DND-41 (cell line): ENCODE measurements around the gene KCNA4.

Source experiments
- ATAC-seq: fragments of 200-7000 bp; cut with Tn5 transposase; 3 replicates; pipeline ENCODE4 v1.9.1; 2021; ENCODE audit warnings: low read depth; ENCODE audit not compliant: insufficient read depth
- DNase-seq: peaks from one replicate; pipeline ENCODE4 v3.0.0-alpha.2; 2020
- H2AFZ ChIP-seq: 2 replicates; pipeline ENCODE4 v1.6.0; 2012; ENCODE audit warnings: low read depth, low read length
- H3K27ac ChIP-seq: 2 replicates; pipeline ENCODE4 v1.5.1; 2012; ENCODE audit warnings: low read length, inconsistent platforms
- H3K27me3 ChIP-seq: fragments of 200-600 bp; sonication (generic); 2 replicates; pipeline ENCODE4 v1.6.0; 2012; ENCODE audit warnings: low read length, mild to moderate bottlenecking, inconsistent platforms; ENCODE audit not compliant: insufficient read depth, poor library complexity
- H3K36me3 ChIP-seq: 2 replicates; pipeline ENCODE4 v1.5.1; 2012; ENCODE audit warnings: low read length, inconsistent platforms; ENCODE audit not compliant: insufficient read depth
- H3K4me1 ChIP-seq: 2 replicates; pipeline ENCODE4 v1.5.1; 2012; ENCODE audit warnings: mild to moderate bottlenecking, low read length; ENCODE audit not compliant: insufficient read depth
- H3K4me2 ChIP-seq: 2 replicates; pipeline ENCODE4 v1.6.0; 2012; ENCODE audit warnings: mild to moderate bottlenecking, moderate library complexity, low read length, inconsistent platforms; ENCODE audit not compliant: insufficient read depth
- H3K4me3 ChIP-seq, 2 experiments: fragments of 200-600 bp in 1 of 2; shearing (Covaris generic) in 1 of 2; 2 replicates each; pipeline ENCODE4 v1.5.1; 2012 to 2016; ENCODE audit warnings: inconsistent platforms in 2 of 2, low read length in 2 of 2, mild to moderate bottlenecking in 2 of 2, low read depth in 1 of 2, moderate library complexity in 1 of 2
- H3K79me2 ChIP-seq: 2 replicates; pipeline ENCODE4 v1.6.0; 2012; ENCODE audit warnings: low read length, inconsistent platforms; ENCODE audit not compliant: insufficient read depth
- H3K9ac ChIP-seq: 2 replicates; pipeline ENCODE4 v1.6.0; 2012; ENCODE audit warnings: low read depth, mild to moderate bottlenecking, inconsistent platforms, low read length, moderate library complexity
- H3K9me3 ChIP-seq: 2 replicates; pipeline ENCODE4 v1.5.1; 2012; ENCODE audit warnings: low read length, moderate library complexity, mild to moderate bottlenecking, inconsistent platforms; ENCODE audit not compliant: insufficient read depth, severe bottlenecking
- H4K20me1 ChIP-seq: 2 replicates; pipeline ENCODE4 v1.6.0; 2012; ENCODE audit warnings: low read length; ENCODE audit not compliant: insufficient read depth
- EZH2 ChIP-seq: IDR thresholded peaks from 3 replicates; pipeline ENCODE4 v1.6.1; 2012; ENCODE audit warnings: borderline replicate concordance, low read depth, mild to moderate bottlenecking, moderate library complexity, low read length, inconsistent platforms; ENCODE audit not compliant: severe bottlenecking
- TF ChIP-seq, protein P1 (sequence below): IDR thresholded peaks from 2 replicates; pipeline ENCODE4 v1.5.1; 2012; ENCODE audit warnings: borderline replicate concordance, low read length, moderate library complexity, mild to moderate bottlenecking; ENCODE audit not compliant: poor library complexity, severe bottlenecking; ENCODE audit errors: extremely low read depth

KCNA4 gene

DNA sequence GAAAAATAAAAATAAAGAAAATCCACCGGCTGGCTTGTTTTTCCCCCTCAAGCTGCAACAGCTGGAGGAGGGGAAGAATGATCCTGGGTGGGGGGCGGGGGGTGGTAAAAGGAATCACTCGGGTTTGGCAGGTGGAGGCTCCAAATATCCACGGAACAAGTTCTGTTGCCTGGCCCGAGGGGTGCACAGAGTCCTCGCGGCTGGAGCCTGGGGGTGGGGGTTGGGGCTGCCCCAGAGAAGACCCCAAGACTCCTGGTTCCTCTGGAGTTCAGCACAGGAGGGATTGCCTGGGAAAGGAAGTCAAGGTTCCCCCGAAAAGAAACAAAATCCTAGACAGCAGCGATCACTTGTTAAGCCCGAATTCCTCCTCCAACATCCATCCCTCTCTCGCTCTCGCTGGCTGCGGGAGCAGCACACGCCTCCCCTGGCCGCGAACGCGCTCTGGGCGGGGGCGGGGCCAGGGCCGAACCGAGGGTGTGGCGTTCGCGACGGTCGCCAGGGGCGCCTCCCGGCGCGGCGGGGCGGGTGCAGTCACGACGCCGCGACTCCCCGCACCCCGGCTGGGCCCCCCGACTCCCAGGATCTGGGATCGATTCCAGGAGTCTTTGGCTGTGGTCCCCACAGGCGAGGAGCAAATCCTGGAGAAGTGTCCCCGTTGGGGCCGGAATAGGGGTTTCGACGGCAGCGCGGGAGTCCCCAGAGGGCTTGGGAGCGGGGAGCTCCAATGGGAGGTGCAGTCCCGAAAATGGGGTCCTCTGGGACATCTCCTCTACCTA, at the start of gene KCNA4:
TSS of gene KCNA4 (minus strand) at position 443 of the 776 bp plus-strand sequence. CDS start 4,352 bp downstream, outside the sequence.
- H3K4me3 ChIP-seq = no peak within 1 kb of the TSS

DNA sequence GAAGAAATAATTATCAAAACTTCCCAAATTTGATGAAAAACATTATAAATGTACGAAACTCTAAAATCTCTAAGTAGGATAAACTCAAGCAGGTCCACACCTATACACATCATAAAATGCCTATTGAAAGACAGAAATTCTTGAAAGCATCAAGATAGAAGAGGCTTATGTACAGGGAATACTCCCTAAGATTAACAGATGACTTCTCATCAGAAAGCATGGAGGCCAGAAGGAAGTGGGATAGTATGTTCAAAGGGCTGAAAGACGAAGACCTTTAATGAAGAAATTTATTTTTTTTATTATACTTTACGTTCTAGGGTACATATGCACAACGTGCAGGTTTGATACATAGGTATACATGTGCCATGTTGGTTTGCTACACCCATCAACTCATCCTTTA, 45.3 kb upstream of the KCNA4 start:
- Histone ChIP-seq H3K9ac (no peak overlapping the region), H3K79me2 (no peaks in the 10 kb centered on the region), H3K4me3 (no peak overlapping the region), H3K4me1 (no peaks in the 10 kb centered on the region), H3K9me3 (no peaks in the 10 kb centered on the region), H3K27ac (no peak overlapping the region), H3K27me3 (no peaks in the 10 kb centered on the region), H3K4me2 (no peak overlapping the region), H3K36me3 (no peaks in the 10 kb centered on the region), H2AFZ (no peak overlapping the region), H4K20me1 (no peaks in the 10 kb centered on the region)
- ATAC-seq (no peak), DNase-seq (no peak)
- TF ChIP-seq, protein P1, sequence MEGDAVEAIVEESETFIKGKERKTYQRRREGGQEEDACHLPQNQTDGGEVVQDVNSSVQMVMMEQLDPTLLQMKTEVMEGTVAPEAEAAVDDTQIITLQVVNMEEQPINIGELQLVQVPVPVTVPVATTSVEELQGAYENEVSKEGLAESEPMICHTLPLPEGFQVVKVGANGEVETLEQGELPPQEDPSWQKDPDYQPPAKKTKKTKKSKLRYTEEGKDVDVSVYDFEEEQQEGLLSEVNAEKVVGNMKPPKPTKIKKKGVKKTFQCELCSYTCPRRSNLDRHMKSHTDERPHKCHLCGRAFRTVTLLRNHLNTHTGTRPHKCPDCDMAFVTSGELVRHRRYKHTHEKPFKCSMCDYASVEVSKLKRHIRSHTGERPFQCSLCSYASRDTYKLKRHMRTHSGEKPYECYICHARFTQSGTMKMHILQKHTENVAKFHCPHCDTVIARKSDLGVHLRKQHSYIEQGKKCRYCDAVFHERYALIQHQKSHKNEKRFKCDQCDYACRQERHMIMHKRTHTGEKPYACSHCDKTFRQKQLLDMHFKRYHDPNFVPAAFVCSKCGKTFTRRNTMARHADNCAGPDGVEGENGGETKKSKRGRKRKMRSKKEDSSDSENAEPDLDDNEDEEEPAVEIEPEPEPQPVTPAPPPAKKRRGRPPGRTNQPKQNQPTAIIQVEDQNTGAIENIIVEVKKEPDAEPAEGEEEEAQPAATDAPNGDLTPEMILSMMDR = no peak
- no peak for TF ChIP-seq EZH2

More for the DNA sequence above, at the start of gene KCNA4:
- H3K27me3 ChIP-seq = no peaks in the 10 kb centered on the region
- no peaks in the 10 kb centered on the region for H3K79me2 ChIP-seq
- no peak within 1 kb of the TSS for H2AFZ ChIP-seq
- ATAC-seq (no peak), DNase-seq (no peak)
- H3K27ac ChIP-seq = no peak within 1 kb of the TSS
- H4K20me1 ChIP-seq = no peaks in the 10 kb centered on the region
- no peak within 1 kb of the TSS for H3K9ac ChIP-seq
- no peak for TF ChIP-seq EZH2
- TF ChIP-seq, protein P1 = no peak
- H3K9me3 ChIP-seq = no peaks in the 10 kb centered on the region
- H3K4me2 ChIP-seq = no peak within 1 kb of the TSS
- H3K36me3 ChIP-seq = no peaks in the 10 kb centered on the region
- H3K4me1 ChIP-seq = no peaks in the 10 kb centered on the region

- no peaks in the 10 kb centered on the region for H3K4me1 ChIP-seq
- no peak for TF ChIP-seq EZH2
- TF ChIP-seq, protein P1 = no peak
- no peaks in the 10 kb centered on the region for H3K9me3 ChIP-seq
- DNase-seq (no peak), ATAC-seq (no peak)
- no peaks in the 10 kb centered on the region for H3K36me3 ChIP-seq
- H3K4me3 ChIP-seq = no peak overlapping the region
- no peak overlapping the region for H3K4me2 ChIP-seq
- no peaks in the 10 kb centered on the region for H3K27me3 ChIP-seq
- H2AFZ ChIP-seq = no peak overlapping the region
- H3K27ac ChIP-seq = no peak overlapping the region
- no peak overlapping the region for H3K9ac ChIP-seq
- no peaks in the 10 kb centered on the region for H3K79me2 ChIP-seq
- H4K20me1 ChIP-seq = no peaks in the 10 kb centered on the region
Measured at GRCh38 chr11:30059172-30059815, 42.5 kb upstream of the KCNA4 start.
